Epithelial cell of esophagus (primary cell): ENCODE measurements around the gene SKA1.

Experiments
- DNase-seq: peaks from one replicate; pipeline ENCODE4 v3.0.0; 2010; ENCODE audit warnings: low read depth
- H3K4me3 ChIP-seq: 2 replicates; pipeline ENCODE4 v1.5.1; 2011; ENCODE audit warnings: mild to moderate bottlenecking, low read length, control low read depth
- CTCF ChIP-seq: IDR thresholded peaks from 2 replicates; pipeline ENCODE4 v1.5.1; 2011; ENCODE audit warnings: low read depth, mild to moderate bottlenecking, low read length, control low read depth, inconsistent platforms; ENCODE audit not compliant: insufficient read depth; ENCODE audit errors: missing control alignments

SKA1 gene

GRCh38 chr18:50360611-50361010, 14.2 kb upstream of the SKA1 start:
- no peak overlapping the region for H3K4me3 ChIP-seq
- TF ChIP-seq CTCF: no peak
- DNase-seq: no peak

- no peak for DNase-seq
- TF ChIP-seq CTCF: no peak
- H3K4me3 ChIP-seq: no peak overlapping the region
These were observed 5.2 kb upstream of the SKA1 start for GRCh38 chr18:50369672-50370071.

- no peak for TF ChIP-seq CTCF
- DNase-seq: no peak
- no peak overlapping the region for H3K4me3 ChIP-seq
These were observed 2.1 kb upstream of the SKA1 start for GRCh38 chr18:50372743-50373142.

- no peak for DNase-seq
- H3K4me3 ChIP-seq: no peak overlapping the region
- no peak for TF ChIP-seq CTCF
These were observed 1.2 kb upstream of the SKA1 start for GRCh38 chr18:50373561-50374219.

- no peak for DNase-seq
- H3K4me3 ChIP-seq: peak overlapping the region; percentile 70
- no peak for TF ChIP-seq CTCF
These were observed 560 bp upstream of the SKA1 start for GRCh38 chr18:50374220-50374752.

GRCh38 chr18:50377061-50377798, 2.4 kb downstream of the SKA1 start:
- no peak for DNase-seq
- no peak for TF ChIP-seq CTCF
- no peak overlapping the region for H3K4me3 ChIP-seq
